HEK293 (cell line): ENCODE data around the gene PDLIM5.
A peak's percentile ranks its signal among the peaks of the same experiment; 100 is the strongest.

Experiments used
- AEBP2 ChIP-seq: fragments of 450-650 bp; formaldehyde crosslinking; IDR thresholded peaks from 2 replicates; pipeline ENCODE4 v1.5.1; 2016; ENCODE audit warnings: missing biosample characterization, missing genetic modification characterization, borderline replicate concordance
- FEZF1 ChIP-seq: fragments of 450-650 bp; formaldehyde crosslinking; IDR thresholded peaks from 2 replicates; pipeline ENCODE4 v1.5.1; 2016; ENCODE audit warnings: missing biosample characterization, missing genetic modification characterization
- GLIS1 ChIP-seq: fragments of 450-650 bp; formaldehyde crosslinking; IDR thresholded peaks from 2 replicates; pipeline ENCODE4 v1.5.1; 2016; ENCODE audit warnings: missing biosample characterization, missing genetic modification characterization
- HOXD13 ChIP-seq: sonication (generic); formaldehyde crosslinking; IDR thresholded peaks from 2 replicates; pipeline ENCODE4 v1.8.0; 2022; ENCODE audit warnings: missing genetic modification reagents, borderline replicate concordance
- IKZF3 ChIP-seq: fragments of 450-650 bp; IDR thresholded peaks from 2 replicates; pipeline ENCODE4 v1.5.0; 2018; ENCODE audit warnings: missing biosample characterization, mild to moderate bottlenecking, missing genetic modification characterization, moderate library complexity
- KLF16 ChIP-seq: fragments of 450-650 bp; formaldehyde crosslinking; IDR thresholded peaks from 2 replicates; pipeline ENCODE4 v1.5.1; 2017; ENCODE audit warnings: missing biosample characterization, missing genetic modification characterization
- PATZ1 ChIP-seq: fragments of 450-650 bp; formaldehyde crosslinking; IDR thresholded peaks from 2 replicates; pipeline ENCODE4 v1.5.1; 2016; ENCODE audit warnings: missing biosample characterization, missing genetic modification characterization
- PBX3 ChIP-seq: sonication (generic); formaldehyde crosslinking; IDR thresholded peaks from 2 replicates; pipeline ENCODE4 v1.8.1; 2022; ENCODE audit warnings: mild to moderate bottlenecking, moderate library complexity, missing genetic modification reagents
- PRDM6 ChIP-seq: fragments of 450-650 bp; formaldehyde crosslinking; IDR thresholded peaks from 2 replicates; pipeline ENCODE4 v1.5.1; 2017; ENCODE audit warnings: missing biosample characterization, missing genetic modification characterization
- SALL2 ChIP-seq: fragments of 450-650 bp; formaldehyde crosslinking; IDR thresholded peaks from 2 replicates; pipeline ENCODE4 v1.5.0; 2017; ENCODE audit warnings: missing biosample characterization, mild to moderate bottlenecking, missing genetic modification characterization, borderline replicate concordance
- SCRT1 ChIP-seq: fragments of 450-650 bp; formaldehyde crosslinking; IDR thresholded peaks from 2 replicates; pipeline ENCODE4 v1.5.1; 2016; ENCODE audit warnings: missing biosample characterization, missing genetic modification characterization, borderline replicate concordance
- SP3 ChIP-seq: fragments of 450-650 bp; formaldehyde crosslinking; IDR thresholded peaks from 2 replicates; pipeline ENCODE4 v1.5.1; 2016; ENCODE audit warnings: missing biosample characterization, missing genetic modification characterization
- TRIM28 ChIP-seq: IDR thresholded peaks from 2 replicates; pipeline ENCODE4 v1.6.1; 2011; ENCODE audit warnings: low read length, control low read depth, borderline replicate concordance
- ZFP3 ChIP-seq: fragments of 450-650 bp; formaldehyde crosslinking; IDR thresholded peaks from 2 replicates; pipeline ENCODE4 v1.5.1; 2016; ENCODE audit warnings: low read depth, missing biosample characterization, missing genetic modification characterization
- ZFP41 ChIP-seq: fragments of 450-650 bp; formaldehyde crosslinking; IDR thresholded peaks from 2 replicates; pipeline ENCODE4 v1.5.1; 2016; ENCODE audit warnings: missing biosample characterization, missing genetic modification characterization, borderline replicate concordance
- ZFP69B ChIP-seq: fragments of 450-650 bp; formaldehyde crosslinking; IDR thresholded peaks from 2 replicates; pipeline ENCODE4 v1.5.1; 2016; ENCODE audit warnings: missing biosample characterization, missing genetic modification characterization
- ZNF155 ChIP-seq: fragments of 450-650 bp; formaldehyde crosslinking; IDR thresholded peaks from 2 replicates; pipeline ENCODE4 v1.5.1; 2016; ENCODE audit warnings: missing biosample characterization, missing genetic modification characterization
- ZNF239 ChIP-seq: fragments of 450-650 bp; formaldehyde crosslinking; IDR thresholded peaks from 2 replicates; pipeline ENCODE4 v1.5.1; 2016; ENCODE audit warnings: missing biosample characterization, missing genetic modification characterization
- ZNF274 ChIP-seq, 2 experiments: fragments of 200-500 bp in 1 of 2; fragments of 450-650 bp in 1 of 2; sonication (Bioruptor generic) in 1 of 2; formaldehyde crosslinking in 1 of 2; IDR thresholded peaks; 2 replicates each; pipeline versions ENCODE4 v1.5.1 to v1.6.1; 2014 to 2016; ENCODE audit warnings: borderline replicate concordance in 1 of 2, inconsistent platforms in 1 of 2, low read length in 1 of 2, missing biosample characterization in 1 of 2, missing genetic modification characterization in 1 of 2
- ZNF292 ChIP-seq: fragments of 450-650 bp; formaldehyde crosslinking; IDR thresholded peaks from 2 replicates; pipeline ENCODE4 v1.5.1; 2016; ENCODE audit warnings: low read depth, missing biosample characterization, missing genetic modification characterization, borderline replicate concordance
- ZNF311 ChIP-seq: fragments of 450-650 bp; formaldehyde crosslinking; IDR thresholded peaks from 2 replicates; pipeline ENCODE4 v1.5.1; 2017; ENCODE audit warnings: missing biosample characterization, missing genetic modification characterization, borderline replicate concordance
- ZNF416 ChIP-seq: fragments of 450-650 bp; formaldehyde crosslinking; IDR thresholded peaks from 2 replicates; pipeline ENCODE4 v1.5.1; 2016; ENCODE audit warnings: missing biosample characterization, missing genetic modification characterization
- ZNF426 ChIP-seq: fragments of 450-650 bp; formaldehyde crosslinking; IDR thresholded peaks from 2 replicates; pipeline ENCODE4 v1.5.1; 2017; ENCODE audit warnings: missing biosample characterization, missing genetic modification characterization, mild to moderate bottlenecking, inconsistent platforms, moderate library complexity
- ZNF449 ChIP-seq: fragments of 450-650 bp; formaldehyde crosslinking; IDR thresholded peaks from 2 replicates; pipeline ENCODE4 v1.5.1; 2017; ENCODE audit warnings: missing biosample characterization, mild to moderate bottlenecking, missing genetic modification characterization, moderate library complexity
- ZNF621 ChIP-seq: fragments of 450-650 bp; formaldehyde crosslinking; IDR thresholded peaks from 2 replicates; pipeline ENCODE4 v1.5.1; 2017; ENCODE audit warnings: missing biosample characterization, missing genetic modification characterization
- ZNF660 ChIP-seq: fragments of 450-650 bp; IDR thresholded peaks from 2 replicates; pipeline ENCODE4 v1.5.1; 2018; ENCODE audit warnings: missing biosample characterization, mild to moderate bottlenecking, missing genetic modification characterization
- ZNF670 ChIP-seq: fragments of 450-650 bp; formaldehyde crosslinking; IDR thresholded peaks from 2 replicates; pipeline ENCODE4 v1.5.1; 2016; ENCODE audit warnings: missing biosample characterization, missing genetic modification characterization, low read depth
- ZNF692 ChIP-seq: fragments of 450-650 bp; formaldehyde crosslinking; IDR thresholded peaks from 2 replicates; pipeline ENCODE4 v1.5.1; 2016; ENCODE audit warnings: missing biosample characterization, missing genetic modification characterization
- ZNF747 ChIP-seq: fragments of 450-650 bp; formaldehyde crosslinking; IDR thresholded peaks from 2 replicates; pipeline ENCODE4 v1.5.1; 2016; ENCODE audit warnings: missing biosample characterization, missing genetic modification characterization
- ZNF830 ChIP-seq: fragments of 450-650 bp; IDR thresholded peaks from 2 replicates; pipeline ENCODE4 v1.5.0; 2018; ENCODE audit warnings: missing biosample characterization, missing genetic modification characterization, low read depth, mild to moderate bottlenecking, moderate library complexity
- ZSCAN23 ChIP-seq: fragments of 450-650 bp; formaldehyde crosslinking; IDR thresholded peaks from 2 replicates; pipeline ENCODE4 v1.5.1; 2016; ENCODE audit warnings: missing biosample characterization, missing genetic modification characterization
- ZXDB ChIP-seq: fragments of 450-650 bp; formaldehyde crosslinking; IDR thresholded peaks from 2 replicates; pipeline ENCODE4 v1.5.1; 2016; ENCODE audit warnings: missing biosample characterization, missing genetic modification characterization

PDLIM5 gene

GRCh38 chr4:94458682-94459081 is 6.9 kb downstream of the PDLIM5 start (continued):
- TF ChIP-seq PATZ1 (no peak), HOXD13 (CRISPR knock-in tag) (0 out of 2 replicates have a peak, but pooled peaks have one; percentile 32), ZNF416 (tag by site-specific recombination) (no peak), ZNF830 (no peak), ZNF274 (IDR thresholded peaks at IDR 0.05; ENCODE audit: low read length) (no peak), ZNF274 (tag by site-specific recombination; IDR thresholded peaks at IDR 0.05; ENCODE audit: borderline replicate concordance) (no peak), ZNF692 (no peak), ZNF311 (tag by site-specific recombination) (no peak), ZFP69B (tag by site-specific recombination) (no peak), ZNF155 (tag by site-specific recombination) (no peak), ZNF747 (tag by site-specific recombination) (no peak), IKZF3 (tag by site-specific recombination) (peak; percentile 21; the same call in 1 of the 2 replicates), GLIS1 (no peak), ZNF449 (tag by site-specific recombination) (no peak), FEZF1 (tag by site-specific recombination) (peak; percentile 85), AEBP2 (tag by site-specific recombination) (no peak), PRDM6 (tag by site-specific recombination) (no peak), SCRT1 (peak; percentile 46; the same call in 1 of the 2 replicates), ZNF660 (tag by site-specific recombination) (no peak), ZNF239 (tag by site-specific recombination) (no peak), ZNF292 (tag by site-specific recombination) (no peak), ZFP3 (tag by site-specific recombination) (no peak), SALL2 (tag by site-specific recombination) (no peak), ZXDB (0 out of 2 replicates have a peak, but pooled peaks have one; percentile 28), SP3 (tag by site-specific recombination) (no peak), ZNF426 (tag by site-specific recombination) (no peak), PBX3 (CRISPR knock-in tag) (no peak), TRIM28 (peak; percentile 68; the same call in 1 of the 2 replicates), ZSCAN23 (tag by site-specific recombination) (no peak), ZNF621 (tag by site-specific recombination) (no peak), ZNF670 (tag by site-specific recombination) (no peak), KLF16 (tag by site-specific recombination) (no peak), ZFP41 (tag by site-specific recombination) (no peak)
